ENCODE measurements around the gene PDE6G.
"Not testable (repeated sequence)": the region's sequence is repeated elsewhere in the genome, so short reads cannot be mapped to it uniquely, and the experiment has no call there.

PDE6G gene

GRCh38 chr17:81630274-81630673, 26.1 kb downstream of the PDE6G start:
- DNase-seq, result no peak

GRCh38 chr17:81621494-81622130, 34.7 kb downstream of the PDE6G start:
- DNase-seq, result no peak

DNA sequence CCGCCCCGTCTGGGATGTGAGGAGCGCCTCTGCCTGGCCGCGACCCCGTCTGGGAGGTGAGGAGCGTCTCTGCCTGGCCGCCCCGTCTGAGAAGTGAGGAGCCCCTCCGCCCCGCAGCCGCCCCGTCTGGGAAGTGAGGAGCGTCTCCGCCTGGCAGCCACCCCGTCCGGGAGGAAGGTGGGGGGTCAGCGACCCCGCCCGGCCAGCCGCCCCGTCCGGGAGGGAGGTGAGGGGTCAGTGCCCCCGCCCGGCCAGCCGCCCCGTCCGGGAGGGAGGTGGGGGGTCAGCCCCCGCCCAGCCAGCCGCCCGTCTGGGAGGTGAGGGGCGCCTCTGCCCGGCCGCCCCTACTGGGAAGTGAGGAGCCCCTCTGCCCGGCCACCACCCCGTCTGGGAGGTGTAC, 38.0 kb downstream of the PDE6G start:
- not testable (repeated sequence) for DNase-seq

- no peak for DNase-seq
These were observed 39.5 kb downstream of the PDE6G start for GRCh38 chr17:81616877-81617276.

GRCh38 chr17:81615401-81615930, 40.9 kb downstream of the PDE6G start:
- DNase-seq, result no peak

DNA sequence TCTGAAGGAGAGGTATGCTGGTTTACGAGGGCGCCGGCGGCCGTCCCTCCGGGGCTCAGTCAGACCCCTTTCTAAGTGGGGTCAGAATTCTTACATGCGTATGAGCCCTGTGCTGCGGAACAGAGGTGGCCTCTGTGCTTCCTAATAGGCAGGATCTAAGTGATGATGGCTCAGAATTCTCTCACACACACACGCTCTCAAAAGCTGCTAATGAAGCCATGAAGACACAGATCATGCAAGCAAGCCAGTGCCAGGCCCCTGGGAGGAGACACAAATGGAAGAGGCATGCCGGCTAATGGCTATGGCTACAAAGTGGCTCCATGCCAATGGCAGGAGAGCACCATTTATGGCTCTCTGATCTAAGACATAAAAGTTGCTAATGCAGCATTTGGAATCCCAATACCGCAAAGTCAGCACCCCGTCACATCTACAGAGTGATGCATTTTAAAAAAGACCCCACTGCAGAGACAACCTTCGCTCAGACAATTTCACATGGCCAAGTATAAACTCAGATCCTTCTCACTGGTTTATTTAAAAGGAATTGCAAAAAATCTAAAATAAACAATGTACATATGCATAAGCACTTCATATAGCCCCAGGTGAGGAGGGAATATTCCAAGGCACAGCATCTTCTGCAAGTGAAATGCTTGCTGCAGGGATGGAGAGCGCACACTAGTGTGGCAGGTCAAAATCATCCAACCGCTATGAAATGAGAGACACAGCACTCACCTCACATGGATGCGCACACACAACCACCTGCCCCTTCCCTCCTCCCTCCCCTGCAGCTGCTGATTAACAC, 44.0 kb downstream of the PDE6G start:
- DNase-seq, result no peak

GRCh38 chr17:81609541-81610311, 46.6 kb downstream of the PDE6G start:
- DNase-seq, result no peak

DNA sequence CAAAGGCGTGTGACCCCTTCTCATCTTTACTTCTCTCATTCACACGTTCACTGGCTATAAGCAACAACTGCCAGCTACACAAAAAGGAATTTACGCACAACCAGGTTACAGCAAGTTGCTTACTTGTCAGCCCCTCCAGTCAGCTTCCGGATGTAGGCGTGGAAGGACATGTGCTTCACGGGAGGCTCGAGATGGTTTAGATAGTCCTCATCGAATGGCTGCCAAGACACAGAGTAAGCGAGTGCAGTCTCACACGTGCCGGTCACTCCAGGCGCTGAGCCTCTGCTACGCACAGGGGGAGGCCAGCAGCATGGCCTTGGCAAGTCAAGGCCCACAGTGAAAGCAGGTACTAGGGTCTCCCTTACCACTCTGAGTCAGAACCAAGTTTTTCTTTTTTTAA, 47.7 kb downstream of the PDE6G start:
- no peak for DNase-seq

DNA sequence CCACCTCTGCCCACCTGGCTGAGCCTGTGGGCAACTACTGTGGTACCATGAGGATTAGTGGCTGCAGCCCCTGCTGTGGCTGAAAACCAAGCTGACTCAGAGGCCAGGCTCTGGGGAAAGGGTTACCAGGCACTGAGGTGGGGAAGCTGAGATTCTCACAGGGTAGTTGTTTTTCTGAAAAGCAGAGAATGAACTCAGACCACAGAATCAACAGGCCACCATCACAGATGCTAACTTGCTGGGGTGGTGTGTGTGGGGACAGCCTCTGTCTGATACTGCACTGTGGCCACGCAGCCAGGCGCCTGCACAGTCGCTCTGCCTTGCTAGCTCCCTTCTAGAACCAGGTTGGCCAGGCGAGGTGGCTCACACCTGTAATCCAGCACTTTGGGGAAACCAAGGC, 48.3 kb downstream of the PDE6G start:
- no peak for DNase-seq

DNA sequence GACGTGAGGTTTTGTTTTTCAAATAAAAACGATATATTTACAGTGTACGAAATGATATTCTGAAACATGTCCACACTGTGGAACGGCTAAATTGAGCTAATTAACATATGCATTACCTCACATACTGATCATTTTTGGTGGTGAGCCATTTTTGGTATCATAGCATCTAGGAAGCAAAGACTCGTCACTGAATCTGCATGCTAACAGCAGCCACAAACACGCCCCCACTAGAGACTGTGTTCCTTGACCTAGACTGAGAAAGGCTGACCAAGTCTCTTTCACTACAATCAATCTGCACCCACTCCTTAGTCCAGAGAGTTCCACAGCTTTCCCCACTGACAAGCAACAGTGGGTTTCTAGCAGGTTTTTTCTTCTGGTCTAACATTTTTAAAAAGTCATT, 48.9 kb downstream of the PDE6G start:
- no peak for DNase-seq

DNA sequence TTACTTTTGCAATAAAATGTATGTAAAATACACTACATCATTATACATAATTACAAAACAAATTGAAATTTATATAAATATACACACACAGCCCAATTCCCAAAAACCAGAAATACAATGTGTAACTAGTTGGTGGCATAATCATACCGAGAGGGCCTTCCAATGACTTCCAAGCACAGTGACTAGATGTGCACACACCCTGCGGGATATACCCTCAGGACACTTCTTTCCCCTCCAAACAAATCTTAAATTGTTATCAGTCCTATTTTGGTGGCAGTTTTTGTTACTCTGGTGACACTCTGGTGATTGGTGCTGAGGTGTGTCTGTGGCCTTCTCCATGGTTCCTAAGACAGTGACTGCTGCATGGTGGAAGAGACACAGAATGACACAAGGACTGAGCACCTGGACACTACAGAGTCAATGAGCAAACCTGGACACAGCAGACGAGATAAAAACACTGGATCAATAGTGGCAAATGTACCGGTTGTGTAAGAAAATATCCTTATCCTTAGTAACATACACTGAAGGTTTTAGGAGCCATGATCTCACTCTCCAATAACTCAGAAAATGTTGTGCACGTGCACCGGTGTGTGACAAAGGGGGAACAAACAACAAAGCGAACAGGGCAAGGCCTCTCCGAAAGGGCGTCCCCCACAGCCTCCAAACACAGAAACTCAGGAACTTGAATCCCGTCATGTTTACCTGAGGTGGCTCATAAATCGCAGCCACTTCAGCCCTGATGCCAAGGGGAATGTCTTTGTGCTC, 52.3 kb downstream of the PDE6G start:
- DNase-seq, result no peak

GRCh38 chr17:81601525-81602120, 54.7 kb downstream of the PDE6G start:
- peak; percentile 79 for DNase-seq

Data from CD4-positive, alpha-beta T cell treated with Interleukin-17A for 1 hour (primary cell).